GM10847 (cell line): ENCODE measurements around the gene JAZF1.

Experiments used
- POLR2A ChIP-seq: IDR thresholded peaks from 2 replicates; pipeline ENCODE4 v1.6.1; 2011; ENCODE audit not compliant: insufficient read length; ENCODE audit errors: extremely low read depth

The JAZF1 gene

GRCh38 chr7:28038175-28038797 is 142.3 kb downstream of the JAZF1 start:
- no peak for TF ChIP-seq POLR2A

GRCh38 chr7:28037220-28038010 is 143.2 kb downstream of the JAZF1 start:
- TF ChIP-seq POLR2A: no peak

GRCh38 chr7:28036696-28037095 is 143.9 kb downstream of the JAZF1 start:
- TF ChIP-seq POLR2A: no peak

DNA sequence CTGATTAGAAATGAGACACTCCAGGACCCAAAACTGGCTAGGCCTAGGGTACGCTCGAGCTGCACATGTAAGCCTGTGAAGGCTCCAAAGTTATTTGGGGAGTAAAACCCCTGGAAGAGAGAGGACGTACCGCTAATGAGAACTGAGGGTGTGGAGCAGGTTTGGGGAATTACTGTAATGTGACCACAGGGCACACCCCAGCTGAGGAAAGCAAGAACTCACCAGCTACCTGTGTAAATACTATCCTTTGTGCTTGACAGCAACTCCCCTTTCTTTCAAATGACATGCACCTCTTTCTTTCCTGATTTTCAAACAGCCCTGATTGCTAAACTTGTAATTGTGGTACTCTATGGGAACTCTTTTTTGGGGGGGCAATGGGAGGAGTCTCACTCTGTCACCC is 147.2 kb downstream of the JAZF1 start:
- TF ChIP-seq POLR2A: no peak

GRCh38 chr7:28032738-28033380 is 147.7 kb downstream of the JAZF1 start:
- TF ChIP-seq POLR2A: no peak

DNA sequence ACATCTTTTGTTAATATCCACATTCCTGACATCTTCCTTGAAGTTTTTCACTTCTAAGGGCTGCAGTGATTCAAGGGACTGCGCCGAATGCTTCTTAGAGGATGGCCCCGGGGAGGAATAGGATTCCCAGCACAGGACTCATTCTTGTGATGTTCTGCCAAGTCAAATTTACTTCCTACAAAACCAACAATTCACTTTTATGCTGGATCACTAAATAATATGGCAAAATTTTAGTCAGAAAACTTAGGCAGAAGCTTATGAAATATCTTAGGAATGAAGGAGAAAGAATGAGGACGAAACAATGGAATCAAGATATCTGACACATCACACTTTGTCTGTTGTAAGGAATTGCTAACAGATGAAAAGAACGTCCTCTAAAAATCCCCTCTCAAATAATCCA is 151.5 kb downstream of the JAZF1 start:
- no peak for TF ChIP-seq POLR2A

DNA sequence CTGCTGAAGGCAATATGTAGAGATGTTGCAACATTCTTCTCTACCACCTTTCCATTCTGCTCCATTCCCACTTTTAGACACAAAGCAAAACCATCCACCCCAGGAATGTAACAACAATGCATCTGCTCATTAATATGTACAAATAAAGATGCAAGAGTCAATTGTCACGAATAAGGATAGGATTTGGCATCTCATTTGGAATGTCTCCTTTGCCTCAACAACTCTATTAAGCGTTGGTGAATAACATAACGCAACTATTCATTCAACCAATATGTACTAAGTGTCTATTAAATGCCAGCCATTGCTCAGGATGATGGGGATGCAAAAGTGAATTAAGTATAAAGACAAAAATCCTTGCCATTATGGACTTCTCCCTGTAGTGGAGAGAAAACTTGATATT is 152.1 kb downstream of the JAZF1 start:
- no peak for TF ChIP-seq POLR2A

- TF ChIP-seq POLR2A: no peak
These were observed 154.4 kb downstream of the JAZF1 start for GRCh38 chr7:28026237-28026636.

- TF ChIP-seq POLR2A: no peak
These were observed 155.7 kb downstream of the JAZF1 start for GRCh38 chr7:28024786-28025334.

DNA sequence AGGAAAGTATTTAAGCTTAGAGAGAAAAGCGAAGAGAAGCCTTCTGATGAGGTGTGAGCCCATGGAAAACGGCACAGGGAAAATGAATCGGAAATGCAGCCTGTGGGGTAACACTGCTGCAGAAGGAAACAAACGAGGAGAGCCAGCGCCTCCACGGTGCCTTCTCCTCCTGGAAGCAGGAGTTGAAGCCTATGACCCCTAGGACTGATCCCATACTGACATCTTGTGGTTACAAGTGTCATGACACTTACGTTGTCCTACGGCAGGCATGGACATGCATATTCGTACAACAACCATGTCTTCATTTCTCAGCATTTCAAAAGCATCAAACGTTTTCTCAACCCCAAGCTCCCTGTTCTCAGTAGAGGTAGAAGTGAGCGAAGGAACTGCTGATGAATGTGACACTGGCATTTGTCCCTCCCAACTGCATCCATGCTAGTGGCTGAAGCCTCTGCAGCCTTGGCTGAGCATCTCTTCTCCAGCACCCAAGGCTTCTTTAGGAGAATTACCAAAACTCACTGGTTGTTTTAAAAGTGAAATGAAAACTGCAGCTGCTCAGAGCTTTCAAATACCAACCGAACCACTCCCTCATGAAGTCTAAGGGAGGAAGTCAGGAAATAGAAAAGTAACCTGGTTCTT is 160.2 kb downstream of the JAZF1 start:
- no peak for TF ChIP-seq POLR2A

- no peak for TF ChIP-seq POLR2A
These were observed 161.6 kb downstream of the JAZF1 start for GRCh38 chr7:28018856-28019465.

- TF ChIP-seq POLR2A: no peak
These were observed 162.1 kb downstream of the JAZF1 start for GRCh38 chr7:28018446-28018845.

DNA sequence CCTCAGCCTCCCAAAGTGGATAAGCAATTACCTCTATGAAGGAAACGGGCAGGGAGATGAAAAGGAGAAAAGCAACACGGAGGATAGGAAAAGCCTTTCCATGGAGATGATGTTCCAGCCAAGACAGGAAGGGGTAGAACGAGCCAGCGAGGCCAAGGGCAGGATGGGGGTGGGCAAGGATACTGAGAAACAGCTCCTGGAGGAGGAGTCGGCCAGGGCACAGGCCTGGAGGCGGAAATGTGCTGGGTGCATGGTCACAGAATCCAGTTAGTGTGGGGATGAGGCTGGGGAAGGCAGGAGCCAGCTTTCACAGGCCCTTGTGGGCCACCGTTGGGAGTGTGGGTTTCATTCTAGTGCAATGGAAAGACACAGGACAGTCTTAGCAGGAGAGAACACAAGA is 162.6 kb downstream of the JAZF1 start:
- TF ChIP-seq POLR2A: no peak

GRCh38 chr7:28017372-28017771 is 163.2 kb downstream of the JAZF1 start:
- TF ChIP-seq POLR2A: no peak

- no peak for TF ChIP-seq POLR2A
These were observed 164.3 kb downstream of the JAZF1 start for GRCh38 chr7:28016297-28016696.
